A549 (cell line): ENCODE data around the gene TMEM232. TPM values are rescaled to one million over a fixed set of nuclear protein-coding genes. Genes with fewer than 3 reads are reported as not detected.

Experiments
- ATAC-seq, 2 experiments: fragments of 200-7000 bp in 1 of 2; fragments of >200 bp in 1 of 2; cut with Nextera tagmentation in 1 of 2; cut with Tn5 transposase in 1 of 2; 3 replicates each; pipeline versions ENCODE4 v1.8.0 to v1.9.1; 2018 to 2020; ENCODE audit warnings: mild to moderate bottlenecking in 1 of 2, moderate library complexity in 1 of 2
- CTCF ChIA-PET: fragments of 300-600 bp; sonication (Branson Sonifier 250); formaldehyde crosslinking; extraction: SDS; loops from one replicate; lab custom pipeline; 2021; ENCODE audit warnings: antibody characterized with exemption, inconsistent platforms; lab: Yijun Ruan, JAX
- POLR2A ChIA-PET: fragments of 350-600 bp; formaldehyde crosslinking; extraction: SDS; loops from one replicate; lab custom pipeline; 2021; ENCODE audit warnings: antibody characterized with exemption, inconsistent platforms; lab: Yijun Ruan, JAX
- DNase-seq, 2 experiments: peaks; one replicate each; pipeline versions ENCODE4 v3.0.0 to v3.0.0-alpha.2; 2011 to 2016; ENCODE audit warnings: low read depth in 1 of 2, low spot score in 1 of 2
- FAIRE-seq: peaks from 2 replicates; lab custom pipeline; 2011; peaks lifted over from hg19 to GRCh38; lab: Jason Lieb, UNC
- H3K27ac ChIP-seq, 2 experiments: fragments of >200 bp; sonication (Bioruptor Twin); formaldehyde crosslinking; 3 replicates each; pipeline ENCODE4 v1.5.1; 2016 to 2017
- H3K4me1 ChIP-seq: fragments of >200 bp; sonication (Bioruptor Twin); formaldehyde crosslinking; 3 replicates; pipeline ENCODE4 v1.6.1; 2016
- H3K4me2 ChIP-seq: fragments of >200 bp; sonication (Bioruptor Twin); formaldehyde crosslinking; 3 replicates; pipeline ENCODE4 v1.6.1; 2016
- H3K4me3 ChIP-seq: fragments of >200 bp; sonication (Bioruptor Twin); formaldehyde crosslinking; 3 replicates; pipeline ENCODE4 v1.5.1; 2016
- H3K9me3 ChIP-seq: fragments of >200 bp; sonication (Bioruptor Twin); formaldehyde crosslinking; 3 replicates; pipeline ENCODE4 v1.6.1; 2016
- ATOH8 ChIP-seq: fragments of 250-450 bp; sonication (Bioruptor Pico); IDR thresholded peaks from 2 replicates; pipeline ENCODE4 v1.5.0; 2020; ENCODE audit warnings: low read depth, mild to moderate bottlenecking, moderate library complexity
- CBX2 ChIP-seq: fragments of 200-600 bp; sonication (generic); IDR thresholded peaks from 2 replicates; pipeline ENCODE4 v1.6.1; 2016; ENCODE audit warnings: low read depth, mild to moderate bottlenecking, borderline replicate concordance
- CHD2 ChIP-seq: fragments of 150-350 bp; IDR thresholded peaks from 2 replicates; pipeline ENCODE4 v1.6.1; 2014; ENCODE audit warnings: low read length; ENCODE audit not compliant: partially characterized antibody
- EHF ChIP-seq: fragments of 250-450 bp; sonication (Bioruptor Pico); IDR thresholded peaks from 2 replicates; pipeline ENCODE4 v1.5.0; 2020; ENCODE audit warnings: mild to moderate bottlenecking
- ELK1 ChIP-seq: fragments of 150-350 bp; IDR thresholded peaks from 2 replicates; pipeline ENCODE4 v1.6.1; 2014; ENCODE audit warnings: low read depth, mild to moderate bottlenecking, low read length
- EP300 ChIP-seq, 2 experiments: fragments of >200 bp; sonication (Bioruptor Twin); formaldehyde crosslinking; IDR thresholded peaks; 2 replicates in 1 of 2; 3 replicates in 1 of 2; pipeline ENCODE4 v1.6.1; 2016 to 2017
- FOSL2 ChIP-seq, 2 experiments: fragments of 450-650 bp in 1 of 2; fragments of >200 bp in 1 of 2; sonication (Bioruptor Twin) in 1 of 2; formaldehyde crosslinking; IDR thresholded peaks; 2 replicates each; pipeline versions ENCODE4 v1.5.0 to v1.6.1; 2016 to 2020; ENCODE audit warnings: mild to moderate bottlenecking in 1 of 2, moderate library complexity in 1 of 2
- GATA3 ChIP-seq: IDR thresholded peaks from 2 replicates; pipeline ENCODE4 v1.6.1; 2012; ENCODE audit warnings: borderline replicate concordance
- HDAC2 ChIP-seq: fragments of 200-600 bp; sonication (generic); IDR thresholded peaks from 2 replicates; pipeline ENCODE4 v1.6.1; 2016
- HEYL ChIP-seq: fragments of 250-450 bp; sonication (Bioruptor Pico); IDR thresholded peaks from 2 replicates; pipeline ENCODE4 v1.8.0; 2021; ENCODE audit warnings: mild to moderate bottlenecking, moderate library complexity
- HOXB13 ChIP-seq: fragments of 250-450 bp; sonication (Bioruptor Pico); IDR thresholded peaks from 2 replicates; pipeline ENCODE4 v1.5.0; 2020; ENCODE audit warnings: low read depth, mild to moderate bottlenecking, moderate library complexity
- JUNB ChIP-seq: fragments of >200 bp; sonication (Bioruptor Twin); formaldehyde crosslinking; IDR thresholded peaks from 2 replicates; pipeline ENCODE4 v1.6.1; 2016
- KDM1A ChIP-seq: fragments of 200-600 bp; sonication (generic); IDR thresholded peaks from 2 replicates; pipeline ENCODE4 v1.6.1; 2016; ENCODE audit warnings: low read depth, mild to moderate bottlenecking
- KDM5A ChIP-seq: fragments of 200-600 bp; sonication (generic); IDR thresholded peaks from 2 replicates; pipeline ENCODE4 v1.6.1; 2016; ENCODE audit warnings: antibody characterized with exemption, mild to moderate bottlenecking
- MAFK ChIP-seq: fragments of 450-650 bp; IDR thresholded peaks from 2 replicates; pipeline ENCODE4 v1.6.1; 2014; ENCODE audit not compliant: partially characterized antibody
- MAZ ChIP-seq: fragments of 150-350 bp; IDR thresholded peaks from 2 replicates; pipeline ENCODE4 v1.6.1; 2014; ENCODE audit warnings: antibody characterized with exemption, low read depth, low read length, borderline replicate concordance
- NR3C1 ChIP-seq: fragments of >200 bp; sonication (Bioruptor Twin); formaldehyde crosslinking; IDR thresholded peaks from 3 replicates; pipeline ENCODE4 v1.6.1; 2017
- POLR2AphosphoS2 ChIP-seq: conservative IDR thresholded peaks from 2 replicates; pipeline ENCODE4 v1.6.1; 2012; ENCODE audit warnings: low read length, improper control_type of control experiment, inconsistent platforms
- RNF2 ChIP-seq: fragments of 200-600 bp; sonication (generic); IDR thresholded peaks from 2 replicates; pipeline ENCODE4 v1.6.1; 2016; ENCODE audit warnings: low read depth, mild to moderate bottlenecking, antibody characterized with exemption, moderate library complexity, borderline replicate concordance
- SMC3 ChIP-seq: fragments of >200 bp; sonication (Bioruptor Twin); formaldehyde crosslinking; IDR thresholded peaks from 3 replicates; pipeline ENCODE4 v1.6.1; 2018; ENCODE audit warnings: inconsistent platforms
- SREBF2 ChIP-seq: fragments of 450-650 bp; IDR thresholded peaks from 2 replicates; pipeline ENCODE4 v1.6.1; 2014; ENCODE audit warnings: mild to moderate bottlenecking, moderate library complexity
- TP53 ChIP-seq: fragments of 250-450 bp; sonication (Bioruptor Pico); IDR thresholded peaks from 2 replicates; pipeline ENCODE4 v1.5.0; 2021; ENCODE audit warnings: mild to moderate bottlenecking, moderate library complexity
- ZFP36 ChIP-seq: fragments of 450-650 bp; IDR thresholded peaks from 2 replicates; pipeline ENCODE4 v1.6.1; 2014; ENCODE audit warnings: borderline replicate concordance; ENCODE audit not compliant: partially characterized antibody
- ZNF302 ChIP-seq: fragments of 250-450 bp; sonication (Bioruptor Pico); IDR thresholded peaks from 2 replicates; pipeline ENCODE4 v1.9.0; 2021; ENCODE audit warnings: inconsistent platforms, mild to moderate bottlenecking, moderate library complexity
- ZSCAN20 ChIP-seq: fragments of 250-450 bp; sonication (Bioruptor Pico); IDR thresholded peaks from 2 replicates; pipeline ENCODE4 v1.8.0; 2022; ENCODE audit warnings: mild to moderate bottlenecking, moderate library complexity
- WGBS: methylation state at CpG from one replicate; pipeline ENCODE4 v1.1.6; 2017; ENCODE audit errors: missing lambda C conversion rate; 5-methylcytosine and 5-hydroxymethylcytosine counted together
- polyA plus RNA-seq, 4 experiments: library from polyadenylated mRNA; depleted of rRNA in 3 of 4; stranded (reverse); fragments of >200 nt; fragmentation: RNase III in 1 of 4; extraction: RNeasy Plus Mini Kit Qiagen cat#74134 plus additional on column Dnase treatment in 1 of 4; gene quantifications; 2 replicates in 3 of 4; 3 replicates in 1 of 4; pipeline ENCODE4 v1.2.3, GENCODE V29; 2011 to 2017
- TF ChIP-seq, protein P1 (sequence below): fragments of >200 bp; sonication (Bioruptor Twin); formaldehyde crosslinking; IDR thresholded peaks from 3 replicates; pipeline ENCODE4 v1.6.1; 2016
- TF ChIP-seq, protein P2 (sequence below): fragments of >200 bp; sonication (Bioruptor Twin); formaldehyde crosslinking; IDR thresholded peaks from 2 replicates; pipeline ENCODE4 v1.6.1; 2016
- TF ChIP-seq, protein P3 (sequence below): IDR thresholded peaks from 2 replicates; pipeline ENCODE4 v1.6.1; 2012; ENCODE audit warnings: low read depth, borderline replicate concordance

TMEM232 gene
- polyA plus RNA-seq, 2 of the 4 experiments (the other 2 are of a cell fraction), result 0.12 to 0.39 TPM

DNA sequence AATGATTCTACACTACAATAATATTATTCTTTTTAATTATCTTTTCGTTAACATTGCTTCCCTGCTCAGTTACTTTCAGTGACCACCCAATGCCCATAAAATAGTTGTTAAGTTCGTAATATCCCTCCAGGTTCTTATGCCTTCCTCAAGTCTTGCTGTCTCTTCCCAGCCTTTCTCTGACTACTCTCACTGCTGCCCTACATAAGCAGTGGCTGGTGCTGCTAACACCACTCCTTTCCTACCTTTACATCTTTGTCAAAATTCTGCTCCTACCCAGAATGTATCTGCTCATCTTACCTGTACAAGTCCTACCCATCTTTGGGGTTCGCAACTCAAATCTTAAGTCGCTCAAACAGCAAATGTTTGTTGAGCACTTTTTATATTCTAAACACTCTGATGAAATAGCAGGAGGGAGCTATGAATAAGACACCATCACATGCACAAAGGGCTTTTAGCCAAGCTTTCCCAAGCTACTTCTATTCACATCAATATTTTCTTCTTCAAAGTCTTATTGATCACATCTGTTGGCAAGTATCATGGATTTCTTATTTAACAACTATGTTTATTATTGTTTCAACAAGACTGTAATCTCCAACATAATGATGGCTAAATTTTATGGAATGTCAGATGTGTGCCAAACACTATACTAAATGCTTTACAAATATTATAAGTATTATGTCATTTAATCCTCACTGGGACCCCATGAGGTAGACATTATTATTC is 41.8 kb upstream of the TMEM232 start:
- FAIRE-seq, result no peak
- CTCF ChIA-PET, result no interaction called here
- DNase-seq, result no peak
- POLR2A ChIA-PET, result no interaction called here
- ATAC-seq, result peak in 1 of 2 experiments; percentile 42; a peak in 2 of 6 replicates
- TF ChIP-seq SMC3 (no peak), ATOH8 (CRISPR knock-in tag) (no peak), ZSCAN20 (CRISPR knock-in tag) (no peak), ZNF302 (no peak), MAFK (no peak), JUNB (no peak), CBX2 (no peak), CHD2 (no peak), FOSL2 (IDR thresholded peaks at IDR 0.05) (no peak), FOSL2 (CRISPR knock-in tag; IDR thresholded peaks at IDR 0.05) (no peak), POLR2AphosphoS2 (no peak), NR3C1 (no peak), ELK1 (no peak), HDAC2 (no peak), EP300 (IDR thresholded peaks at IDR 0.05) (no peak), KDM1A (no peak), GATA3 (no peak)
- TF ChIP-seq, protein P1, sequence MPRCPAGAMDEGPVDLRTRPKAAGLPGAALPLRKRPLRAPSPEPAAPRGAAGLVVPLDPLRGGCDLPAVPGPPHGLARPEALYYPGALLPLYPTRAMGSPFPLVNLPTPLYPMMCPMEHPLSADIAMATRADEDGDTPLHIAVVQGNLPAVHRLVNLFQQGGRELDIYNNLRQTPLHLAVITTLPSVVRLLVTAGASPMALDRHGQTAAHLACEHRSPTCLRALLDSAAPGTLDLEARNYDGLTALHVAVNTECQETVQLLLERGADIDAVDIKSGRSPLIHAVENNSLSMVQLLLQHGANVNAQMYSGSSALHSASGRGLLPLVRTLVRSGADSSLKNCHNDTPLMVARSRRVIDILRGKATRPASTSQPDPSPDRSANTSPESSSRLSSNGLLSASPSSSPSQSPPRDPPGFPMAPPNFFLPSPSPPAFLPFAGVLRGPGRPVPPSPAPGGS, result no peak
- TF ChIP-seq, protein P2, sequence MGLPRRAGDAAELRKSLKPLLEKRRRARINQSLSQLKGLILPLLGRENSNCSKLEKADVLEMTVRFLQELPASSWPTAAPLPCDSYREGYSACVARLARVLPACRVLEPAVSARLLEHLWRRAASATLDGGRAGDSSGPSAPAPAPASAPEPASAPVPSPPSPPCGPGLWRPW, result no peak
- Histone ChIP-seq H3K4me2 (no peak overlapping the region), H3K9me3 (no peaks in the 10 kb centered on the region), H3K27ac (no peak overlapping the region), H3K4me3 (no peak overlapping the region), H3K4me1 (no peaks in the 10 kb centered on the region)
- WGBS, result 9% methylated on average over 4 of the region's 4 CpGs

- no peak for ATAC-seq
- Histone ChIP-seq H3K4me2 (no peak overlapping the region), H3K4me1 (no peaks in the 10 kb centered on the region), H3K9me3 (no peaks in the 10 kb centered on the region), H3K4me3 (no peak overlapping the region), H3K27ac (no peak overlapping the region)
- ChIA-PET CTCF (no interaction called here), POLR2A (no interaction called here)
- no peak for FAIRE-seq
- WGBS, result 82% methylated on average over 1 of the region's 1 CpG
- no peak for DNase-seq
- TF ChIP-seq, protein P3, sequence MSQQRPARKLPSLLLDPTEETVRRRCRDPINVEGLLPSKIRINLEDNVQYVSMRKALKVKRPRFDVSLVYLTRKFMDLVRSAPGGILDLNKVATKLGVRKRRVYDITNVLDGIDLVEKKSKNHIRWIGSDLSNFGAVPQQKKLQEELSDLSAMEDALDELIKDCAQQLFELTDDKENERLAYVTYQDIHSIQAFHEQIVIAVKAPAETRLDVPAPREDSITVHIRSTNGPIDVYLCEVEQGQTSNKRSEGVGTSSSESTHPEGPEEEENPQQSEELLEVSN, result no peak
- TF ChIP-seq RNF2 (no peak), KDM5A (no peak), MAZ (no peak), HEYL (CRISPR knock-in tag) (no peak), SREBF2 (no peak), ZFP36 (no peak), HOXB13 (CRISPR knock-in tag) (no peak), EHF (CRISPR knock-in tag) (no peak), TP53 (no peak)
Observed at GRCh38 chr5:110760158-110760557, 33.7 kb upstream of the TMEM232 start.
